Measurements from ENCODE around the gene GJB6.
A peak's percentile ranks its signal among the peaks of the same experiment; 100 is the strongest.

The GJB6 gene

GRCh38 chr13:20188667-20189553 is 43.2 kb downstream of the GJB6 start:
- DNase-seq (ENCODE audit: low spot score in 2 of 2), result peak in 1 of 2 experiments; percentile 23
- in situ Hi-C loops (cut with MboI; ENCODE audit: low sequenced_read_pairs), result loop anchor here (10.0 to 25.0 kb wide), 2 partner anchors 648 to 736 kb away; no protein-coding TSS in a partner anchor
- no peaks in the 10 kb centered on the region for H3K36me3 ChIP-seq (replicated peaks)
- H3K4me3 ChIP-seq, result no peak overlapping the region
- no peaks in the 10 kb centered on the region for H3K9me3 ChIP-seq
- no peaks in the 10 kb centered on the region; the same call in none of the 2 replicates for H3K4me1 ChIP-seq
- H3K27me3 ChIP-seq (ENCODE audit: low read depth), result peaks cover 9% of the 10 kb centered on the region

GRCh38 chr13:20186771-20187170 is 45.3 kb downstream of the GJB6 start:
- H3K9me3 ChIP-seq, result no peaks in the 10 kb centered on the region
- in situ Hi-C loops (cut with MboI; ENCODE audit: low sequenced_read_pairs), result loop anchor here (10.0 to 25.0 kb wide), 2 partner anchors 651 to 738 kb away; no protein-coding TSS in a partner anchor
- H3K4me3 ChIP-seq, result no peak overlapping the region
- H3K36me3 ChIP-seq (replicated peaks), result no peaks in the 10 kb centered on the region
- no peaks in the 10 kb centered on the region for H3K4me1 ChIP-seq
- H3K27me3 ChIP-seq (ENCODE audit: low read depth), result no peaks in the 10 kb centered on the region
- DNase-seq (ENCODE audit: low spot score in 2 of 2), result no peak

- H3K4me1 ChIP-seq, result no peaks in the 10 kb centered on the region
- no peaks in the 10 kb centered on the region for H3K9me3 ChIP-seq
- in situ Hi-C loops (cut with MboI; ENCODE audit: low sequenced_read_pairs), result loop anchor here (10.0 to 25.0 kb wide), 2 partner anchors 652 to 739 kb away; no protein-coding TSS in a partner anchor
- H3K27me3 ChIP-seq (ENCODE audit: low read depth), result no peaks in the 10 kb centered on the region; the same call in 1 of the 2 replicates
- no peak for DNase-seq (ENCODE audit: low spot score in 2 of 2)
- no peak overlapping the region for H3K4me3 ChIP-seq
- H3K36me3 ChIP-seq (replicated peaks), result no peaks in the 10 kb centered on the region
Observed at GRCh38 chr13:20185366-20186056, 46.6 kb downstream of the GJB6 start.

DNA sequence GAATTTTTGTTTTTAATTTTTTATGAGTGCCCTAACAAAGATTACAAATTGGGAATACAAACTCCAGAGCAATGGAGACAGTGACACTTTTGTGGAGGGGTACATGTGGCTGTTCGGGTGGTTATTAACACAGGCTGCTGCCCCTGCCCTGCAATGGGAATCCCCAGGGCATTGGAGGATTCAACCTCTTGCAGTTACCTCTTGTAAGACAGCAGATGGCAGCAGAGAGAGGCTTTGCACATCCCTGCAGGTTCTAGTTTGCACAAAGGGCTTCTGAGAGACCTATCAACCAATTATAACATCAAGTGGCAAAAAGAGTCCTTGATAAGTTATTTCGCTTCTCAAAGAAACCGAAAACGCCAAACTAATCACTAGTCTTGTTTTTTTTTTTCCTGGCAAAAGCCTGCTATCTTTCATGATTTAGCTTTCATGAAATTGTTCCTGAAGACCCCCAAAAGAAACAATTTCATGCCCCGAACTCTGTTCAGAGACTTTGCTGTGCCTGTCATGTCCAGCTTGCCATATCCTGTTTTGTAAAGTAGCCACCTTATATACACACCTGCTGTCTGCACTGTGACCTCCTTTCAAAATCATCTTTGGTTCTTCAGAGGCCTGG is 49.8 kb downstream of the GJB6 start:
- in situ Hi-C loops (cut with MboI; ENCODE audit: low sequenced_read_pairs), result loop anchor here (10.0 to 25.0 kb wide), 2 partner anchors 655 to 742 kb away; no protein-coding TSS in a partner anchor
- Histone ChIP-seq H3K4me1 (no peaks in the 10 kb centered on the region), H3K9me3 (no peaks in the 10 kb centered on the region), H3K27me3 (ENCODE audit: low read depth) (peaks cover 4% of the 10 kb centered on the region; the same call in 1 of the 2 replicates), H3K36me3 (replicated peaks) (no peaks in the 10 kb centered on the region), H3K4me3 (no peak overlapping the region)
- DNase-seq (ENCODE audit: low spot score in 2 of 2), result peak; percentile 69 to 79

DNA sequence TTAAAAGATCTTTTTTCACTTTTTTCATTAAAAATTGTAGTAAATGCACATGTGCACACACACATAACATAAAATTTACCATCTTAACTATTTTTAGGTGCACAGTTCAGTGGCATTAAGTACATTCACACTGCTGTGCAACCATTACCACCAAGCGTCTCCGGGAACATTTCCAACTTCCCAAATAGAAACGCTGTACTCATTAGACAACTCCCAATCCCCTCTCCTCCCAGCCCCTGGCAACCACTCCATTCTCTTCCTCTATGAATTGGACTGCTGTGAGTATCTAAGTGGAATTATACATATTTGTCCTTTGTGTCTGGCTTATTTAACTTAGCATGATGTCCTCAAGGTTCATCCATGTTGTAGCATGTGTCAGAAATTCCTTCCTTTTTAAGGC is 50.9 kb downstream of the GJB6 start:
- H3K9me3 ChIP-seq, result no peaks in the 10 kb centered on the region
- no peaks in the 10 kb centered on the region for H3K36me3 ChIP-seq (replicated peaks)
- H3K27me3 ChIP-seq (ENCODE audit: low read depth), result peaks cover 4% of the 10 kb centered on the region; the same call in 1 of the 2 replicates
- DNase-seq (ENCODE audit: low spot score in 2 of 2), result no peak
- in situ Hi-C loops (cut with MboI; ENCODE audit: low sequenced_read_pairs), result loop anchor here (10.0 to 25.0 kb wide), 2 partner anchors 656 to 744 kb away; no protein-coding TSS in a partner anchor
- H3K4me3 ChIP-seq, result no peak overlapping the region
- H3K4me1 ChIP-seq, result no peaks in the 10 kb centered on the region

DNA sequence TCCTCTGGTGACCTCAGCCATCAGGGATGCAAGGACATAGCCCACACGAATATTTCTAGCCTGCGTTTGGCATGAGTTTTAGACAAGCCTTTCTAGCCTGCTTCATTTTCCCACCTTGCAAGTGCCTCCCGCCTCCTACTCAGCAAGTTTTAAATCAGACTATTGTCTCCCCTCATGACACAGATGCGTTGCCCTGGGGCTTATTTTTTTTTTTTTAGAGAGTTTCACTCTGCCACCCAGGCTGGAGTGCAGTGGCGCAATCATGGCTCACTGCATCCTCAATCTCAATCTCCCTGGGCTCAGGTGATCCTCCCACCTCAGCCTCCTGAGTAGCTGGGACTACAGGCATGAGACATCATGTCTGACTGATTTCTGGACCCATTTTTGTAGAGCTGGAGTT is 54.0 kb downstream of the GJB6 start:
- Histone ChIP-seq H3K9me3 (no peaks in the 10 kb centered on the region), H3K4me1 (peaks cover 2% of the 10 kb centered on the region; the same call in 1 of the 2 replicates), H3K36me3 (replicated peaks) (no peaks in the 10 kb centered on the region), H3K4me3 (no peak overlapping the region), H3K27me3 (ENCODE audit: low read depth) (peaks cover 4% of the 10 kb centered on the region; the same call in 1 of the 2 replicates)
- in situ Hi-C loops (cut with MboI; ENCODE audit: low sequenced_read_pairs), result loop anchor here (25.0 kb wide), 1 partner anchor 659 kb away; no protein-coding TSS in a partner anchor
- no peak for DNase-seq (ENCODE audit: low spot score in 2 of 2)

DNA sequence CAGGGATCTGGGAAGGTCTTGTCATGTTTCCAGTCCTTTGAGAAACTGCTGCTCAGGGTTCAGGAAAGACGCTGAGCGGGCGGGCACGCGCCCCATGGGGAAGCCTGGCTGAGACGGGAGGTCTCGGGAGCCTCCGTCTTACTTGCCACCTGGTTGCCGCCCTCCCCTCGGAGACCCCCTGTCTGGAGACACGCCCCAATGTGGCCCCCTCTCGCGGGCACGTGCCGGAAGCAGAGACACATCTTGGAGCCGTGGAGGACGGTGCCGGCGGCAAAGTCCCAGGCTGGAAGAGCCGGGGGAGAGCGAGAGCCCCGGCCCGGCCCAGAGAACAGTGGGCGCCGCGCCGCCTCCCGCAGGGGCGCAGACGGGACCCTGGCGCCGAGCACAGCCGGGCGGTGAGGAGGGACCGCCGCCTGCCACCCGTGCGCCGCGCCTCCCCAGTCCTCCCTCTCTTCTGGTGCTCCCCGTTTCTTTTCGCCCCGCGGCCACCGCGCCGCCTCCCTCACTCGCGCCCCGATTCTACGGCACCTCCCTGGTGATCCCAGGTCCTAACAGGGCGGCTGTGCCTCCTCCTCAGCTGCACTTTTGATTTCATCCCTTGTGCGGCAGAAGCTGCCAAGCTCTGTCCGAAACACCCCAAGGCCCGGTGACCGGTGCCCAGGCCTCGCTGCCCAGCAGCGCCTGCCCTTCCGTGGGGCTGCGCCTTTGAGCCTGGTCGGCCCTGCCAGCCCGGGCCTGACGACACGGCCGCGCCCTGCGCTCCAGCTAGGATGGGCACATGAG is 54.9 kb downstream of the GJB6 start:
- Histone ChIP-seq H3K36me3 (replicated peaks) (no peaks in the 10 kb centered on the region), H3K27me3 (ENCODE audit: low read depth) (peaks cover 4% of the 10 kb centered on the region; the same call in 1 of the 2 replicates), H3K9me3 (no peaks in the 10 kb centered on the region), H3K4me3 (no peak overlapping the region), H3K4me1 (peaks cover 2% of the 10 kb centered on the region; the same call in 1 of the 2 replicates)
- DNase-seq (ENCODE audit: low spot score in 2 of 2), result no peak
- in situ Hi-C loops (cut with MboI; ENCODE audit: low sequenced_read_pairs), result loop anchor here (25.0 kb wide), 1 partner anchor 660 kb away; no protein-coding TSS in a partner anchor

- H3K9me3 ChIP-seq, result no peaks in the 10 kb centered on the region
- H3K4me1 ChIP-seq, result peaks cover 4% of the 10 kb centered on the region; the same call in 1 of the 2 replicates
- no peak overlapping the region for H3K4me3 ChIP-seq
- in situ Hi-C loops (cut with MboI; ENCODE audit: low sequenced_read_pairs), result loop anchor here (25.0 kb wide), 1 partner anchor 661 kb away; no protein-coding TSS in a partner anchor
- no peak for DNase-seq (ENCODE audit: low spot score in 2 of 2)
- H3K36me3 ChIP-seq (replicated peaks), result no peaks in the 10 kb centered on the region
- H3K27me3 ChIP-seq (ENCODE audit: low read depth), result peaks cover 4% of the 10 kb centered on the region; the same call in 1 of the 2 replicates
Observed at GRCh38 chr13:20175907-20176652, 56.0 kb downstream of the GJB6 start.

- Histone ChIP-seq H3K9me3 (no peaks in the 10 kb centered on the region), H3K4me3 (no peak overlapping the region), H3K36me3 (replicated peaks) (no peaks in the 10 kb centered on the region), H3K4me1 (peaks cover 6% of the 10 kb centered on the region; the same call in 1 of the 2 replicates), H3K27me3 (ENCODE audit: low read depth) (peaks cover 4% of the 10 kb centered on the region; the same call in 1 of the 2 replicates)
- in situ Hi-C loops (cut with MboI; ENCODE audit: low sequenced_read_pairs), result loop anchor here (25.0 kb wide), 1 partner anchor 662 kb away; no protein-coding TSS in a partner anchor
- DNase-seq (ENCODE audit: low spot score in 2 of 2), result no peak
Observed at GRCh38 chr13:20175406-20175794, 56.7 kb downstream of the GJB6 start.

DNA sequence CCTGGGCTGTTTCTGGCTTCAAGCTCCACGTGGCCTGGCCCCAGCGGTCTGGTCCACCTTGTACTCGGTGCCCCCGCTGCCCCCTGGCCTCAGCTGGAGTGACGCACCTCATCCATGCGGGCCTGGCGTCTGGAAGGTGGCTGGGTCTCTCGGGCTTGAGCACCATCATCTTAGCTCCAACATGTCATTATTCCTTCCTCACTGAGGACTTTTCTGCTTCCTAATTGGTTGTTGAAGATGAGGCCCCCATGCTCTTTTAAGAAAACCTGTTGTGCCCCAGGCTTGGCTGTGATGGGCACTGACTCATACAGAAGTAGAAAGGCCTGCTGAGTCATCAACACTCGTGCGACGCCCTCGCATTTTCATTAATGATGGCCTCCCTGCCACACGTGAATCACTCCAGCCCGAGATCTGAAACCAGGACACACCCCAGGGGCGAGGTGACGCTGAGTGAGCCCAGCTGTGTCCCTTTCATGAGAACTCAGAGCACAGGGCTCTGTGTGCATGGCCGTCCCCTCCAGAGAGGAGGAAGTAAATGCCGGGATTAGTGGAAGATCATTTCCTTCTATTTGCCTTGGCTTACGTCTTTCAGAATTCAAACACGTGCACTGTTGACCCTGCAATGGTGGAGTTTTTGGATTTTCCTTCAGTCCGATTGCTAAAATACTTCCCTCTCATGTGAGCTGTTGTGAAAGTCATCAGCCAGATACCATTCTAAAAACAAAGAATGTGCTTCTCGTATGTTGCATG is 57.3 kb downstream of the GJB6 start:
- in situ Hi-C loops (cut with MboI; ENCODE audit: low sequenced_read_pairs), result loop anchor here (25.0 kb wide), 1 partner anchor 662 kb away; no protein-coding TSS in a partner anchor

DNA sequence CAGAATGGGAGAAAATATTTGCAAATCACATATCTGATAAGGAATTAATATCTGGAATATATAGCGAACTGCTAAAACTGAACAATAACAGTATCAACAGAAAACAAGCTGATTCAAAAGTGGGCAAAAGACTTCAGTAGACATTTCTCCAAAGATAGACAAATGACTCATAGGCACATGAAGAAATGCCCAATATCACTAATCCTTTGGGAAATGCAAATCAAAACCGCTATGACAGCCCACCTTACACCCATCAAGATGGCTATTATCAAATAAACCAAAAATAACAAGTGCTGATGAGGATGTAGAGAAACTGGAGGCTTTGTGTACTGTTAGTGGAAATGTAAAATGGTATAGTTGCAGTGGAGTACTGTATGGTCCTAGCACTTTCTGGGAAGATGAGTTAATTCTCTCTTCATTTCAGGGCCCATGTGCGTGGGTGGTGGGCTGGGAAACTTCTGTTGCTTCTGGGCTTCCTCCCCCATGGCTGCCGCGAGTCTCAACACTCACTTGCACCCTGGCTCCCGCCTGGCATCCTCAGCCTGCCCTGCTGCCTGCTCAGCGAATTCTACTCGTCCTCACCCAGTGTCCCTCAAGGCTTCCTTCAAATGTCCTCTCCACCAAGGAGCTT is 58.9 kb downstream of the GJB6 start:
- no peaks in the 10 kb centered on the region for H3K9me3 ChIP-seq
- in situ Hi-C loops (cut with MboI; ENCODE audit: low sequenced_read_pairs), result no loop called here
- H3K36me3 ChIP-seq (replicated peaks), result no peaks in the 10 kb centered on the region
- no peaks in the 10 kb centered on the region for H3K27me3 ChIP-seq (ENCODE audit: low read depth)
- no peak overlapping the region for H3K4me3 ChIP-seq
- peaks cover 6% of the 10 kb centered on the region; the same call in 1 of the 2 replicates for H3K4me1 ChIP-seq
- DNase-seq (ENCODE audit: low spot score in 2 of 2), result no peak

More for the DNA sequence above, 57.3 kb downstream of the GJB6 start:
- H3K4me3 ChIP-seq, result no peak overlapping the region
- H3K4me1 ChIP-seq, result peaks cover 6% of the 10 kb centered on the region; the same call in 1 of the 2 replicates
- no peaks in the 10 kb centered on the region for H3K27me3 ChIP-seq (ENCODE audit: low read depth)
- DNase-seq (ENCODE audit: low spot score in 2 of 2), result peak in 1 of 2 experiments; percentile 39
- no peaks in the 10 kb centered on the region for H3K36me3 ChIP-seq (replicated peaks)
- no peaks in the 10 kb centered on the region for H3K9me3 ChIP-seq
